AG04450 (cell line): ENCODE results near the gene NME4. TPM values are rescaled to one million over a fixed set of nuclear protein-coding genes. Genes with fewer than 3 reads are reported as not detected.
A peak's percentile ranks its signal among the peaks of the same experiment; 100 is the strongest.

ENCODE experiments used
- CTCF ChIA-PET: fragments of 300-600, 350-600 bp; formaldehyde crosslinking; extraction: SDS; loops from one replicate; lab custom pipeline; 2022; ENCODE audit warnings: antibody characterized with exemption, inconsistent platforms; lab: Charles Lee
- POLR2A ChIA-PET: fragments of 350-600 bp; formaldehyde crosslinking; extraction: SDS; loops from one replicate; lab custom pipeline; 2021; ENCODE audit warnings: antibody characterized with exemption, inconsistent platforms; lab: Yijun Ruan, JAX
- DNase-seq: peaks from one replicate; pipeline ENCODE4 v3.0.0-alpha.2; 2011; ENCODE audit warnings: low read depth, low spot score
- H3K27ac ChIP-seq: one replicate; pipeline ENCODE4 v1.5.1; 2012; ENCODE audit warnings: low read depth, low read length, control low read depth
- H3K27me3 ChIP-seq: one replicate; pipeline ENCODE4 v1.6.0; 2012; ENCODE audit warnings: low read length; ENCODE audit not compliant: control insufficient read depth, insufficient read depth
- H3K4me3 ChIP-seq: 2 replicates; pipeline ENCODE4 v1.5.1; 2011; ENCODE audit warnings: mild to moderate bottlenecking, low read depth, low read length, control low read depth
- H3K9me3 ChIP-seq: 2 replicates; pipeline ENCODE4 v1.5.1; 2012; ENCODE audit warnings: low read length; ENCODE audit not compliant: control insufficient read depth, insufficient read depth
- polyA plus RNA-seq: library from polyadenylated mRNA; depleted of rRNA; stranded (reverse); fragments of >200 nt; gene quantifications from 2 replicates; pipeline ENCODE4 v1.2.3, GENCODE V29; 2011
- TF ChIP-seq, protein P1 (sequence below): IDR thresholded peaks from 2 replicates; pipeline ENCODE4 v1.5.1; 2011; ENCODE audit warnings: low read depth, low read length, control low read depth, inconsistent platforms

Gene NME4
- polyA plus RNA-seq, 1 experiment: 156 TPM

DNA sequence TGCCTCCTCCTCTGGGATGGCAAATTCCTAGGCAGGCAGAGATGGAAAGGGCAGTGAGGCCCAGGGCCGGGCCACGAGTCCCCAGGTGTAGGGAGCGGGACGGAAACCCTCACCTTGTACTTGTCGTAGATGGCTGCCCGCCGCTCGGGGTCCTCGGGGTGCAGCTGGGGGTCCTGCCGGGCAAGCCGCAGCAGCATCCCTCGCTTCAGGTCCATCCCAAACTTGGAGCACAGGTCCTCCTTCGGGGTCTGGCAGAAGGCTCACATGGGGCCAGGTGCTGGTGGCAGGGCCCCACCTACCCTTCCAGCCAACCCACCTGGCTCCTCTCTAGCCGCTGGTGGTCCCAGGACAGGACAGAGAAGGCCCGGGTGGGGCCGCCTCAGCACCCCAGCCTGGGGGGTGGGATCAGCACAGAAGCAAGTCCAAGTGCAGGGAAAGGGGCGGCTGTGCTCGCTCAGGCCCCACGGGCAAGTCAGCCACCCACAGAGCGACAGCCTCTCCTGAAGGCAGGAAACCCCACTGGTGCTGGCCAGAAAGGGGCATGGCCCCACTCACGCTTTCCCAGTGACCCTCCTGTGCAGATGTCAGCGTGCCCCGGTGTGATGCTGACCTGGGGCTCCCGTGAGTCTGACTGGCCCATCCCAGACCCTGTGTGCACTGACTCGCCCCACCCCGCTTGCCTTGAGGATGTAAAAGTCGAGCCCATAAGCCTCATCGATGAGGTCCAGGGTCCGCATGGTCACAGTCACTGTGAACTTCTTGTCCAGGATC is 28.4 kb upstream of the NME4 start:
- CTCF ChIA-PET: no interaction called here
- H3K27ac ChIP-seq: no peak overlapping the region
- DNase-seq: no peak
- TF ChIP-seq, protein P1, sequence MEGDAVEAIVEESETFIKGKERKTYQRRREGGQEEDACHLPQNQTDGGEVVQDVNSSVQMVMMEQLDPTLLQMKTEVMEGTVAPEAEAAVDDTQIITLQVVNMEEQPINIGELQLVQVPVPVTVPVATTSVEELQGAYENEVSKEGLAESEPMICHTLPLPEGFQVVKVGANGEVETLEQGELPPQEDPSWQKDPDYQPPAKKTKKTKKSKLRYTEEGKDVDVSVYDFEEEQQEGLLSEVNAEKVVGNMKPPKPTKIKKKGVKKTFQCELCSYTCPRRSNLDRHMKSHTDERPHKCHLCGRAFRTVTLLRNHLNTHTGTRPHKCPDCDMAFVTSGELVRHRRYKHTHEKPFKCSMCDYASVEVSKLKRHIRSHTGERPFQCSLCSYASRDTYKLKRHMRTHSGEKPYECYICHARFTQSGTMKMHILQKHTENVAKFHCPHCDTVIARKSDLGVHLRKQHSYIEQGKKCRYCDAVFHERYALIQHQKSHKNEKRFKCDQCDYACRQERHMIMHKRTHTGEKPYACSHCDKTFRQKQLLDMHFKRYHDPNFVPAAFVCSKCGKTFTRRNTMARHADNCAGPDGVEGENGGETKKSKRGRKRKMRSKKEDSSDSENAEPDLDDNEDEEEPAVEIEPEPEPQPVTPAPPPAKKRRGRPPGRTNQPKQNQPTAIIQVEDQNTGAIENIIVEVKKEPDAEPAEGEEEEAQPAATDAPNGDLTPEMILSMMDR: no peak
- no peaks in the 10 kb centered on the region for H3K27me3 ChIP-seq
- H3K4me3 ChIP-seq: no peak overlapping the region
- POLR2A ChIA-PET: no interaction called here
- no peaks in the 10 kb centered on the region; the same call in 1 of the 2 replicates for H3K9me3 ChIP-seq

DNA sequence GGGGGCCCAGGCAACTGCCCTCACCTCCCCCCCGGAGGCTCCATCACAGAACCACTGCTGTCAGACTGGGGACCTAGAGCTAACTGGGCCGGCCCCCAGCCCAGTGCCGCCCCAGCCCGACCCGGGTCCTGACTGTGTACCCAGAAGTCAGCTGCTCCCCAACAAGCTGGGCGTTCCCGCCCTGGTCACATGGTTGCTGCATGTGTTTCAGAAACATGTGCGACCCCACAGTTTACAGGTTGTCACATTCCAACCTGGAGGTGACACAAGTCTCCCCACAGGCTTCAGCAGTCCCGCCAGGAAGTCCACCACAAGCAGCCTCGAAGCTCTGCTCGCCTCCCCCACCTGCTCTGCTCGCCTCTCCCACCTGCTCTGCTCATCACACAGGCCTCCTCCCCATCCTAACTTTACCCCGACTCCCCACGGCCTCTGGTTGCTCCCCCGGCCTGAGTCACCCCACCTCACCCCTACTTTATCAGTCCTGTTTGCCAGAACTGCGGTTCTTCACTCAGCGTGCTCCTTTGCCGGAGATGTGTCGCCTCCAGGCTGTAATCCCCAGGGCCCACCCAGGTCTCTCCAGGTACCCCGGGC is 27.6 kb upstream of the NME4 start:
- ChIA-PET POLR2A (no interaction called here), CTCF (no interaction called here)
- DNase-seq: no peak
- Histone ChIP-seq H3K27me3 (no peaks in the 10 kb centered on the region), H3K9me3 (no peaks in the 10 kb centered on the region; the same call in 1 of the 2 replicates), H3K4me3 (peak overlapping the region; percentile 51), H3K27ac (no peak overlapping the region)
- TF ChIP-seq, protein P1: no peak

DNA sequence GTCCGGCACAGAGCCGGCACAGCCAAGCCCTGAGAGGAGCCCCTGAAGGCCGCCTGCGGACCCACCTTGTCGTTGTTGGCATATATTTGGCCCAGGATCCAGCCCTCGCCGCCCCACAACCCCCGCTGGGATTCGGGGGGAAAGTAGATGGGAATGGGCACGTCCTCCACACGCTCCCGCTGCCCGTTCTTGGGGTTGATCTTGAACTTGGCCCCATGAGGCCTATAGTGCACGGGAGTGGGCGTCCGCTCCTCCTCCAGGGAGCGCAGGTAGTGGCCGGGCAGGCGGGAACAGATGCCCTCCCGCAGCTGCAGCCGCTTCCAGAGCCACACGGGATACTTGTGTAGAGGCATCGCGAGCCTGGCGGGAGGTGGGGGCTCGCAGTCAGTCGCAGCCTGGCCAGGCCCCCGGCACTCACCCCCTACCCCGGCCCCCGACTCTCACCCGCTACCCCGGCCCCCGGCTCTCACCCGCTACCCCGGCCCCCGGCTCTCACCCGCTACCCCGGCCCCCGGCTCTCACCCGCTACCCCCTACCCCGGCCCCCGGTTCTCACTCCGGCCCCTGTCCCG is 27.0 kb upstream of the NME4 start:
- no peak overlapping the region for H3K27ac ChIP-seq
- POLR2A ChIA-PET: interaction anchor here (0.8 to 1.4 kb wide), 2 partner anchors 11 to 219 kb away, joined by 3 to 7 read pairs; no protein-coding TSS in a partner anchor
- no peaks in the 10 kb centered on the region for H3K27me3 ChIP-seq
- CTCF ChIA-PET: interaction anchor here (1.0 kb wide), 1 partner anchor 7 kb away, joined by 4 read pairs; no protein-coding TSS in a partner anchor
- H3K9me3 ChIP-seq: no peaks in the 10 kb centered on the region; the same call in 1 of the 2 replicates
- peak overlapping the region; percentile 51 for H3K4me3 ChIP-seq
- DNase-seq: no peak
- TF ChIP-seq, protein P1: no peak

DNA sequence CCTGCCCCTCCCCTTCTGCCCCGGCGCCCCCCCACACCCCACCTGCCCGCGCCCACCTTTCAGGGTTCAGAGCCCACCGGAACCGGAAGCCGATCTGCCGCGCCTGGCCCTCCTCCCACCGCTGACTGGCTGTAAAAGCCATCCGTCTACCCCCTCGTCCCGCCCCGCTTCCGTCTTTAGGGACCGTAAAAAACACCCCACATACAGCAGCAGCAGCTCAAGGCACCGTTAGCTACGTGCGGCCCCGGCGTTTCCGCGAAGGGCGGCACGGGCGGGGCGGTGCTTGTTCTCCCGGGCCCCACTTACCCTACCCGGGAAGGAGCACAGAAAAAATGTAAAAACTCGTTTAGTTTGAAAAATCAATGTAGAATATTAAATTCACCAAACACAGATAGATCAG is 26.6 kb upstream of the NME4 start, which contains the start of gene MRPL28:
MRPL28 (minus strand) TSS at position 96 of the 400 bp plus-strand sequence. CDS start 320 bp downstream, outside the sequence.
- DNase-seq: peak; percentile 91
- Histone ChIP-seq H3K9me3 (no peaks in the 10 kb centered on the region; the same call in 1 of the 2 replicates), H3K27me3 (no peaks in the 10 kb centered on the region), H3K4me3 (peak within 1 kb of the TSS; percentile 51), H3K27ac (no peak within 1 kb of the TSS)
- TF ChIP-seq, protein P1: no peak
- CTCF ChIA-PET: interaction anchor here (0.6 to 1.0 kb wide), 2 partner anchors 8 to 16 kb away, joined by 4 read pairs; no protein-coding TSS in a partner anchor
- POLR2A ChIA-PET: interaction anchor here (0.8 to 1.4 kb wide), 3 partner anchors 10 to 219 kb away, joined by 3 to 7 read pairs (median 4); partner anchors contain the start of gene AXIN1
